ENCODE data around the gene ARFRP1.
A peak's percentile ranks its signal among the peaks of the same experiment; 100 is the strongest.

Gene ARFRP1

GRCh38 chr20:63743210-63743970, 35.6 kb upstream of the ARFRP1 start:
- DNase-seq (ENCODE audit: low read depth in 4 of 4, low spot score in 1 of 4), result no peak

DNA sequence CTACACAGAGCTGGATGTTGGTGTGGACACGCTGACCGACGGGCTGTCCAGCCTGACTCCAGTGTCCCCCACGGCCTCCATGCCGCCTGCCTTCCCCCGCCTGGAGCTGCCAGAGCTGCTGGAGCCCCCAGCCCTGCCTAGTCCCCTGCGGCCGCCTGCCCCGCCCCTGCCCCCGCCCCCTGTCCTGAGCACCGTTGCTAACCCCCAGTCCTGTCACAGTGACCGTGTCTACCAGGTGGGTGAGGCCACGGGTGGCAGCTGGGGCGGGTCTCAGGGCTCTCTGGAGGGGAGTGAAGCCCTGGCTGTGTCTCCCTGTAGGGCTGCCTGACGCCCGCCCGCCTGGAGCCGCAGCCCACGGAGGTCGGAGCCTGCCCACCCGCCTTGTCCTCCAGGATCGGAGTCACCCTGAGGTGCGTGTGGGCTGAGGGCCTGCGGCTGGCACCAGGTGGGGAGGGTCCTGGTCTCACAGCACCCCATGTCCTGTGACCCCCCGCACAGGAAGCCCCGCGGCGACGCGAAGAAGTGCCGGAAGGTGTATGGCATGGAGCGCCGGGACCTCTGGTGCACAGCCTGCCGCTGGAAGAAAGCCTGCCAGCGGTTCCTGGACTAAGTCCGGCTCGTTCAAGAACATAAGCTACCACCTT, 34.7 kb upstream of the ARFRP1 start:
- no peak for DNase-seq (ENCODE audit: low read depth in 4 of 4, low spot score in 1 of 4)

- DNase-seq (ENCODE audit: low read depth in 4 of 4, low spot score in 1 of 4), result no peak
Observed at GRCh38 chr20:63741676-63742380, 34.1 kb upstream of the ARFRP1 start.

DNA sequence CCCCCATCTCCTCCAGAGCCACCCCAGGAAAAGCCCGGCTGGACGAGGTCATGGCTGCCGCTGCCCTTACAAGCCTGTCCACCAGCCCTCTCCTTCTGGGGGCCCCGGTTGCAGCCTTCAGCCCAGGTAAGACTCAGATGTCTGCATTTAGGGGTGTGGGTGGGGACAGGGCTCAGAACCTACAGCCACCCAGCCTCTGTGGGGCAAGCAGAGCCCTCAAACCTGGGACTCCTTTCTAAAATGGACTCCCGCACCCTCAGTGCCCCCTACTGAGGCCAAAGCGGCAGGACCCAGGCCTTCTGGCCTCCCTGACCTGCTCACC, 33.5 kb upstream of the ARFRP1 start:
- no peak for DNase-seq (ENCODE audit: low read depth in 4 of 4, low spot score in 1 of 4)

GRCh38 chr20:63740627-63741353, 33.0 kb upstream of the ARFRP1 start:
- DNase-seq (ENCODE audit: low read depth in 4 of 4, low spot score in 1 of 4), result no peak

DNA sequence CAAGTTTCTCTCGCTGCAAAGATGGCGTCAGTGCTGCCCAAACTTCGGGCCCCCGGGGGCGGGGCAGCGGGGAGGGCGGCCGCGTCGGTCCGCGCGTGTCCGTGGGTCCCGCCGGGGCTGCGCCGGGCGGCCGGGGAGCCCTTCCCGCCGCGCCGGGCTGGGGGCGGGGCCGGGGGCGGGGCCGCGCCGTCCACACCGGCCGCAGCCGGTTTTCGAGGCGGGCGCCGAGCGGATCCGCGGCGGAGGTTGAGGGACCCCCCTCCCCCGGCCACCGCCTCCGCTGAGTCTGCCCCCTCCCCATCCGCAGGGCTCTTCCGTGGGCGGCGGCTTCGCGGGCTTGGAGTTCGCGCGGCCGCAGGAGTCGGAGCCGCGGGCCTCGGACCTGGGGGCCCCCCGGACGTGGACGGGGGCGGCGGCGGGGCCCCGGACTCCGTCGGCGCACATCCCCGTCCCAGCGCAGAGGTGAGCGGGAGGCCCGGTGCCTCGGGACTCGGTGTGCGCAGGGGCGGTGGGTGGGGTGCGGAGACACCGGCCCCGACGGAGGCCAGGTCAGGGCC, 32.4 kb upstream of the ARFRP1 start:
- DNase-seq (ENCODE audit: low read depth in 4 of 4, low spot score in 1 of 4), result peak in 1 of 4 experiments; percentile 23

DNA sequence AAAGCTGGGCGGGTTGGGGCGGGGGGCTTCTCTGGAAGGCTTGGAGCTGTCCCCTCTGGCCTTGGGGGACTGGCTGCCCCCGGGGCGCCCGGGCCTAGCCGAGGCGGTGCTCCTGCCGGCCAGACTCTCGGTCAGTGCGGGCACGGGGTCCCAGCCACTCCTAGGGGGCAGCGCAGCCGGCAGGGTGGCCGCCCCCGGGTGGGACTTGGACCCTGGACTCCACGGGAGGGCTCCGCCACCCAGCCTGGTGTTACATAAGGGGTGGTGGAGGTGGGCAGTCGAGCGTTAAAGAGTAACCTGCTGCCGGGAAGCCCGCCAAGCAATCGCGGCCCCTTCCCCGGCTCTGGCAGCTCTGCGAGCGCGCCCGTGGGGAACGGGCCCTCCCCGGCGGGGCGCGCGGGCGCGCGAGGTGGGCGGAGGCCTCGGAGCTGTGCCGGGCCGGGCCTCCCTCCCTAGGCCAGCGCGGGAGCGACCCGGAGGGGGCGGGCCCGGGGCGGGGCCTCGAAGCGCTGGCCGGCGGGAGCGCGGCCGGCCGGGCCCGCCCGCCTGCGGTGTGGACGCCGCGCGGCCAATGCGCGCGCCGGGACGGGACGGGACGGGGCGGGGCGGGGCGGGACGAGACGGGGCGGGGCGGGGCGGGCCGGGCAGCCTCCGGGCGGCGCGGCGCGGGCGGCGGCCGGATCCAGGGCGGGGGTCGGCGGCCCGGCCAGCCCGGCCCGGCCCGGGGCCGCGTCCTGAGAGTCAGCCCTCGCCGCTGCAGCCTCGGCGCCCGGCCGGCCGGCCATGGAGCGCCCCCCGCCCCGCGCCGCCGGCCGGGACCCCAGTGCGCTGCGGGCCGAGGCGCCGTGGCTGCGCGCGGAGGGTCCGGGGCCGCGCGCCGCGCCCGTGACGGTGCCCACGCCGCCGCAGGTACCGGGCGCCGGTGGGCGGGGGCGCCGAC, 31.6 kb upstream of the ARFRP1 start, which contains the start of gene SLC2A4RG:
Gene SLC2A4RG (plus strand): TSS at position 647 of the 940 bp plus-strand sequence. CDS start 137 bp downstream, at position 784.
- DNase-seq (ENCODE audit: low read depth in 4 of 4, low spot score in 1 of 4), result peak in 1 of 4 experiments; percentile 63

GRCh38 chr20:63738687-63739129, 30.9 kb upstream of the ARFRP1 start:
- no peak for DNase-seq (ENCODE audit: low read depth in 4 of 4, low spot score in 1 of 4)

DNA sequence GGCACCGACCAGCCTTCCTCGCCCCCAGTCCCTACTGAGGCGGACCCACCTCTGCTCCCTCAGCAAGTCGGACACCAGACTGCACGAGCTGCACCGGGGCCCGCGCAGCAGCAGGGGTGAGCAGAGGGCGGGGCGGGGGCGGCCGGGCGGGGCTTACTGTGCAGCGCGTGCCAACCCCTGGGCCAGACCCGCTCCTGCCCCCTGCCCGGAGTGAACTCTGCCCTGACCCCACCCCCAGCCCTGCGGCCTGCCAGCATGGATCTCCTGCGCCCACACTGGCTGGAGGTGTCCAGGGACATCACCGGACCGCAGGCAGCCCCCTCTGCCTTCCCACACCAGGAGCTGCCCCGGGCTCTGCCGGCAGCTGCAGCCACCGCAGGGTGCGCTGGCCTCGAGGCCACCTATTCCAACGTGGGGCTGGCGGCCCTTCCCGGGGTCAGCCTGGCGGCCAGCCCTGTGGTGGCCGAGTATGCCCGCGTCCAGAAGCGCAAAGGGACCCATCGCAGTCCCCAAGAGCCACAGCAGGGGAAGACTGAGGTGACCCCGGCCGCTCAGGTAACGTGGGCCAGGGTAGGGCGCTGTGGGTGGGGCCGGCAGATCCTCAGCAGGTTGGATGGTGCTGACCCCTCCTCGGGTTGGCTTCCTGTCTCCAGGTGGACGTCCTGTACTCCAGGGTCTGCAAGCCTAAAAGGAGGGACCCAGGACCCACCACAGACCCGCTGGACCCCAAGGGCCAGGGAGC, 30.3 kb upstream of the ARFRP1 start:
- DNase-seq (ENCODE audit: low read depth in 4 of 4, low spot score in 1 of 4), result no peak

DNA sequence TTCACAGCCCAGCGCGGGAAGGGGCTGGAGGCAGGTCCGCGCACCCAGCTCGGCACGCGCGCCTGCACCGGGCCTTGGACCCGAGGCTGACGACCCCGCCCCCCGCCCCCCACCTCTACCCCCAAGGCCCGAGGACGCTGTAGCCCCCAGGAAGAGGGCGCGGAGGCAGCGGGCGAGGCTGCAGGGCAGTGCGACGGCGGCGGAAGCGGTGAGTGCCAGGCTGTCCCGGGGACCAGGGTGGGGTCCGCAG, 29.8 kb upstream of the ARFRP1 start:
- no peak for DNase-seq (ENCODE audit: low read depth in 4 of 4, low spot score in 1 of 4)

DNA sequence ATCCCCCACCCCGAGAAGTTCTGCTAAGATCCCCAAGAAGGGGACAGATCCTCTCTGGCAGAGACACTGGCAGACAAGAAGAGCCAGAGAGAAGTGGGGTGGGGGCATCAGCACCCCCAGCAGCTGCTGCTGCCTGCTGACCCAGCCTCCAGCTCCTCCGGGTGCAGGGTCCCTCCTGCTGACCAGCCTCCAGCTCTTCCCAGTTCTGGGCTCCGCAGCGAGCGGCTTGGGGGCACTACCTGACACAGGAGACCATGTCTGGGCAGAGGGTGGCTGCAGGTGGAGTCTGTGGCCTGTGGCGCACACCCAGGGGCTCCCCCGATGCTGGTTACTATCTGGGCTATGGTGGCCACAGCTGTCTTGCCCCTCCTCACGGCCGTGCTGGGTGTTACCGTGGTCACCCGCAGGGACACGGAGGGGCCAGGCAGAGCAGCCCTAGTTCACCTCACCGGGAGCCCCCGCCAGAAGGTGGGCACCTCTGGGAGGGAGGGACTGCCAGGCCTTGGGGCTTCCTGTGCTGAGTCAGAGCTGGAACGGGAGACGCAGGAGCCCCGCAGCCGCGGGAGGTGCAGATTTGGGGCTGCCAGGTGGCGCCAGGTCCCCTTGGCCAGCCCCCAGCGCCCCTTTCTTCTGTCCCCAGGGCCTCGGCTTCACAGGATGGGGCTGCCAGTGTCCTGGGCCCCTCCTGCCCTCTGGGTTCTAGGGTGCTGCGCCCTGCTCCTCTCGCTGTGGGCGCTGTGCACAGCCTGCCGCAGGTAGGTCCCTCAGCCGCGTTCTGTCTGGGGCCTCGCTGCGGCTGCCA, 29.3 kb upstream of the ARFRP1 start:
- DNase-seq (ENCODE audit: low read depth in 4 of 4, low spot score in 1 of 4), result no peak

DNA sequence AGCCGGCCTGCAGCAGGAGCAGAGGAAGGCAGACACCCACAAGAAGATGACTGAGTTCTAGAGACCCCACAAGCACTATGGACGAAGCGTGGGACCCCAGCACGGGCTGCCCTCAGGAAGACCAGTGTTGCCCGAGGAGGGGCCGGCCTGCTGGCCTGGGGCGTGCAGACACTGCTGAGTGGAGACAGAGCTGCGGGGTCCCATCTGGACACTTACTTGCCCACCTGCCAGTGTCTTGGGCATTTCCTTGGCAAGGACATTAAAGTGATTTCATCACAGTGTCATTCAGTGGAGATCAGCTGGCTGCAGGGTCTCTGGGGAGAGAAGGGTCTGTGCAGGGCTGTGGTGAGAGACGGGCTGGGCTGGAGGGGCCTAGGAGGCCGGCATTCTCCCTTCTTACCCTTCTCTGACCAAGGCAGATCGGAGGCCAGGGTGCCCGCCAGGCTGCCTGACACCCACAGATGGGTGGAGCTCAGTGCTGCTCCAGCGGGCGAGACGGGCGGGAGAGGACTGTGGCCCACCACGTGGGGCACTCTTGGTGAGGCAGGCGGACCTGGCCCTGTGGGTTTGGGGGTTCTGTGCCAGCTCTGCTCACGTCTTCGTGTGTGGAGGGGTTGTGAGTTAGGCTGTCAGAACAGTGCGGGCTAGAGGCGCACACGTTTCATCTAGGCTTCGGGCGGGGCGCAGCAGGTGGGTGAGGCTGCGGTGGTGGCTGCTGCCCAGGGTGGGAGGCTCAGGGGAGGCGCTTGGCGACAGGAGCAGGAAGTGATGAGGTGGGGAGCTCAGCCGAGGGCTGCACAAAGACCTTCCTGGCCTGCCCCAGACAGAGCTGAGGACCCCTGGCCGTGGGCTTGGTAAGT, 28.3 kb upstream of the ARFRP1 start, which contains the start of gene LIME1:
Gene LIME1 (plus strand): TSS at position 806 of the 860 bp plus-strand sequence. CDS start 886 bp downstream, outside the sequence.
- peak in 1 of 4 experiments; percentile 47 for DNase-seq (ENCODE audit: low read depth in 4 of 4, low spot score in 1 of 4)

- DNase-seq (ENCODE audit: low read depth in 4 of 4, low spot score in 1 of 4), result no peak
Observed at GRCh38 chr20:63734946-63735858, 27.4 kb upstream of the ARFRP1 start.

DNA sequence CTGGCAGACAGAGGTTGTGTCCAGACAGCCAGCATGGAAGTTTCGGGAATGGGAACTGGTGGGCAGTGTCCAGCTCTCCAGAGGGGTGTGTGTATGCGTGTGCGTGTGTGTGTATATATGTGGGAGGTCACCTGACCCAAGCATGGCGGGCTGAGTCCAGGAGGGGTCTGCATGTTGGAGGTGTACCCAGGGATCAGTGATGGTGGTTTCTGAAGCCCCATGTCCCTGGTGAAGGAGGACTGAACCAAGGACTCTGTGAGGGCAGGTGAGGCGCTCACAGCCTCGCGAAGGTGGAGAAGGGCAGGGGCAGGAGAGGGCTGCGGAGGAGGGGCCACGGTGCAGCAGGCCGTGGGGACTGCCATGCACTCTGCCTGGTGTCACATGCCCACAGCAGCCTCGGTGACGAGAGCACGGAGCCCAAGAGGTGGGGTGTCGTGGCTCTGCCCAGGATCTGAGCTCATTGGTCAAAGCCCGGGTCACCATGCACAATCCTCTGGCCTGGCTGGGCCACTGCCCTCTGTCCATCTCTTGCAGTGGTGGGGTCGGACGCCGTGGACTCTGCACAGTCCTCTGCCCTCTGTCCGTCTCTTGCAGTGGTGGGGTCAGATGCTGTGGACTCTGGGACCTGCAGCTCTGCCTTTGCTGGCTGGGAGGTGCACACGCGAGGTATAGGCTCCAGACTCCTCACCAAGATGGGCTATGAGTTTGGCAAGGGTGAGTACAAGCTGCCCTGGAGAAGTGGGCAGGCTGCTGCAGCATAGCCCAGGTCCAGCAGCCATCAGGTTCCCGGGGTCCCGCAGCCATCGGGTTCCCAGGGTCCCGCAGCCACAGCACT, 26.6 kb upstream of the ARFRP1 start:
- DNase-seq (ENCODE audit: low read depth in 4 of 4, low spot score in 1 of 4), result no peak

DNA sequence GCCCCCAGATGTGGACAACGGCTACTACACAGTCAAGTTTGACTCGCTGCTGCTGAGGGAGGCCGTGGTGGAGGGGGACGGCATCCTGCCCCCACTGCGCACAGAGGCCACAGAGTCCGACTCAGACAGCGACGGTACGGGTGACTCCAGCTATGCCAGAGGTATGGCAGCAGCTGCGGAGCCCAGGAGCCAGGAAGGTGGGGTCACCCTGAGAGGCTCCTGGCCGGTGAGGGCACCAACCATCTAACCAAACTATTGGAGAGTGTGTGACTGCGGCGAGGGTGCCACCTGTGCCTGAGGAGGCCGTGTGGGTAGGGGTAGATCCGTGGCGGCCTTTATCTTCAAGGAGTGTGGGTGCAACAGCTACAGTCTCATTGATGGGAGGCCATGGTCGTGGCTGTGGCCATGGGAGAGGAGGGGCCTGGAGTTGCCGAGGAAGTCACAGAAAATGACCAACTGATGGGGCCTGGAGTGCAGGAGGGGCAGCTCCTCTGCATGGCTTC, 25.9 kb upstream of the ARFRP1 start:
- DNase-seq (ENCODE audit: low read depth in 4 of 4, low spot score in 1 of 4), result no peak

GRCh38 chr20:63733117-63733516, 25.3 kb upstream of the ARFRP1 start:
- DNase-seq (ENCODE audit: low read depth in 4 of 4, low spot score in 1 of 4), result no peak
